Epithelial cell of alveolus of lung (primary cell): ENCODE data around the gene RBBP8NL. TPM values are rescaled to one million over a fixed set of nuclear protein-coding genes. Genes with fewer than 3 reads are reported as not detected.

ENCODE experiments used
- total RNA-seq: library from RNA; depleted of rRNA; stranded (reverse); fragments of >200 nt; gene quantifications from 2 replicates; pipeline ENCODE4 v1.2.1, GENCODE V29; 2015

Gene RBBP8NL, protein sequence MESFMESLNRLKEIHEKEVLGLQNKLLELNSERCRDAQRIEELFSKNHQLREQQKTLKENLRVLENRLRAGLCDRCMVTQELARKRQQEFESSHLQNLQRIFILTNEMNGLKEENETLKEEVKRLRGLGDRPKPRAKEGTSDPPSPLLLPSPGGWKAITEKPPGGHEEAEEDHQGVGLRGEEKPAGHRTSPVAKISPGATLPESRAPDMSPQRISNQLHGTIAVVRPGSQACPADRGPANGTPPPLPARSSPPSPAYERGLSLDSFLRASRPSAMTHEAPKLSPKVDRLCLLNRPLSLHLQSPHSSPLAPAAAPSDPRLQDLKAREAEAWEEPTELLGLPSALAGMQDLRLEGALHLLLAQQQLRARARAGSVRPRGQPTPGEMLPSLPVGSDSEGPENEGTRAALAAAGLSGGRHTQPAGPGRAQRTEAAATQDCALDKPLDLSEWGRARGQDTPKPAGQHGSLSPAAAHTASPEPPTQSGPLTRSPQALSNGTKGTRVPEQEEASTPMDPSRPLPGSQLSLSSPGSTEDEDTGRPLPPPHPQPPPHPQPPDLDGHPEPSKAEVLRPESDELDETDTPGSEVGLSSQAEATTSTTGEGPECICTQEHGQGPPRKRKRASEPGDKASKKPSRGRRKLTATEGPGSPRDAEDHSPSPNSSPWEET
- total RNA-seq = under 0.01 TPM in 1 of 2 replicates, not detected in the other

DNA sequence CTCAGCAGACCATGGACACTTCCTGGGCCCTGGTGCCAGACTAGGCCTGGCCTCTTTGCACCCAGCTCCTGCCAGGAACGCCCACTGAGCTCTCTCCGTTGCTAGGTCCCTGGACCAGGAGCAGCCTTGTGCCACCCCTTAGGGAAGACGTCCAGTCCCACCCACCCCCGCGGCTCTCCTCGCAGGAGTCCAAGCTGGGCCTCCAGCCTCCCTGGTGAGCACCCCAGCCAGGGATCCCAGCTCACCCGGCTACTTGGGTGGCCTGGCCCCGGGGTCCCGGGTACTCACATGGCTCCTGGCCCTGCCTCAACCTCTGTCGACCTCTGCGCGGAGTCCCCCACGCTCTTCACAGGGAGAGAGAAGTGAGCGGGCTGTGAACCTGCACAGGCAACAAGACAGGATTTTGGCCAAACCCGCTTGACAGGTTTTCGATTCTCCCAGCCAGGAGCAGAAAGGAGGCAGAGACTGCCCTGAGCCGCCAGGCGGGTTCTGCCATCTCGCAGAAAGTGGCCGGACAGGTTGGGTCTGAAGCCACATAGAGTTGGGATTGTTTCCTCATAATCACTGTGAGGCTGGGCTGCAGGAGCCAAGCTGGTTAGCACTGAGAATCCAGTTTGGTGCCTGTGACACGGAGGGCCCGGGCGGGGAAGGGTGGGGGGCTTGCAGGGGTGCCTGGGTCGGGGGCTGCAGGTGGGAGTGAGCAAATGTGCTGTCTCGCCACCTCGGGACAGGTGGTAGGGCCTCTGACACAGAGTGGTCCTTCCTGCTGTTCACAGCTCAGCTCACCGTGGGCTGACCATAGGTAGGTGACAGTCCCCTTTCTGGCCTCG lies at the start of gene RBBP8NL:
Gene RBBP8NL (minus strand): TSS at position 368 of the 830 bp plus-strand sequence. CDS start 7,892 bp downstream, outside the sequence.

DNA sequence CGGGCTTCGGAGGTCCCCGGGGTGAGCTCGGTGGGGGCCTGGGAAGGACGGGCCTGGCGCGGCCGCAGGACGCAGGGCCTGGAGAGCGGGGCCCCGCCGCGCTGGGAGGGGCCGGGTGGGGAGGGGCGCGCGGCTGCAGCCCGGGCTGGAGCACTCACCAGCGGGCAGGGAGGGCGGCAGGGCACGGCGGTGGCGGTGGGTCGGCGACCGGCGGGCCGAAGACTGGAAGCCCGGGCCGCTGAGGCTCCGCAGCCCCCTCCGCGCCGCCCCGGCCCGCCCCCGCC lies 48.4 kb upstream of the RBBP8NL start, which contains the start of gene GATA5:
Gene GATA5 (minus strand): TSS at position 224 of the 284 bp plus-strand sequence. CDS start 474 bp downstream, outside the sequence.

DNA sequence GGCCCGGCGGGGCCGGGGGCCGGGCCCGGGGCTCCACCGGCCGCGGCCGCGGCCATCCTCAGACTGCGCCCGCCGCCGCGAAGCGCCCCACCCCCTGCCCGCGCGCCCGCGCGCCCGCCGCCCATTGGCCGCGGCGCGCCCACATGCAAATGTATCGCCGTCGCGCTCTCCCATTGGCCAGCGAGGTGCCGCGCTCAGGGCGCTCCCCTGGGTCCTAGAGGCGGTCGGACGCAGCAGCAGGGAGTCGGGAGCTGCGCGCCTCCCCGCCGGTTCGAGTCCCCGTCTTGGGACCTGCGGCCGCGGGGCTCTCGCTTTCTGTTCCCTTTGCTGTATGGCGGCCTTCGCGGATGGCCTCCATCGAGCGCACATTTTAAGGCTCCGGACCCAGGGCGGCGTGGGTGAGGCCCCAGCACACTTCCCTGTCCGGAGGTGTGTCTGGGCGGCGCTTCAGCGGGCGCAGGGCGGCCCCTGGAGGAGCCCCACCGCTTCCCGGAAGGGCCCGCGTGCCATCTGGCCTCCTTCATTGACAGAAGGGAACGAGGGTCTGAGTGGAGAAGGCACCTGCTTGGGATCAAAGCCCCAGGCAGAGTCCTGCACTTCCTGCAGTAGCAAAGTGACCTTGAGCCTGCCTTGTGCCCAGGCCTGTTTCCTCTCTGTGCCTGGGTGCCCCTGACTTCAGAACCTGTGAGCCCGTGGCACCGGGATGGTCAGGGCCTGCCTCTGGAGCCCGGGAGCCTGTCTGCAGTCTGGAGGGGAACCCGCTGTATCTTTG lies 19.9 kb downstream of the RBBP8NL start, which contains the start of gene CABLES2:
Gene CABLES2 (minus strand): TSS at position 65 of the 772 bp plus-strand sequence. CDS start 9 bp downstream, at position 56.

DNA sequence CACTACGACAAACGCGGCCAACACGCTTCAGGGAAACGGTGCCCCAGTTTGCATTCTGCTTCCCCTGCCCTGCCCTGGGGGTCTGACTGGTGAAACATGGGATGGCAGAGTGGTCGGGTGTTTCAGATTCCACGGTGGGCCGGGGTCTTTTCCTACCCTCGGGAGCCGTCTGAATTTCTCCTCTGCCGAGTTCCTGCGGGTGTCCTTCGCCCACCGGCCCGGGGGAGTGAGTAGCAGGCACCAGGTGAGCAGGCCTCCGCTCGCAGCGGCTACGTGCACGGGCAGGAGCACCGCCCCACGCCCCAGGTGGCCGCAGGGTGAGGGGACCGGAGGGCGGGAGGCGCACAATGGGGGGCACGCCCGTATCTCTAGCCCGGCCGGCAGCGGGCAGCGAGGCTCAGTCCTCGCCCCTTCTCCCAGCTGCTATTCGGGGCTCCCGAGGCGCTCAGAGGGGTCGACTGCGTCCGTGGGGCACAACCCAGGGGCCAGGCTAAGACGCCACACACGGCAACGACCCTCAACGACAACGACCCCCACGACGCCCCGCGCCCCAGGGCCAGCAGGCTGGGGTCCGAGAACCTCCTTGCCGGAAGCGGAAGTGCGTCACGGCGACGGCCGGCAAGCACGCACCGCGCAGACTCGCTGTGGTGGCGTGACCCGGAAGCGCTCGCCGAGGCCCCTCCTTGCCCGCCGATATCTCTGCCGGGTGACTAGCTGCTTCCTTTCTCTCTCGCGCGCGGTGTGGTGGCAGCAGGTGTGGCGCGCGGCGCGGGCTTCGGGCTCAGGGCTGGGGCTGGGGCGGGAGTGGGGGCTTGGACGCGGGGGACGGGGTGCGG lies 40.7 kb downstream of the RBBP8NL start, which contains the start of gene RPS21:
Gene RPS21 (plus strand): TSS at position 721 of the 836 bp plus-strand sequence. CDS start 236 bp downstream, outside the sequence.

DNA sequence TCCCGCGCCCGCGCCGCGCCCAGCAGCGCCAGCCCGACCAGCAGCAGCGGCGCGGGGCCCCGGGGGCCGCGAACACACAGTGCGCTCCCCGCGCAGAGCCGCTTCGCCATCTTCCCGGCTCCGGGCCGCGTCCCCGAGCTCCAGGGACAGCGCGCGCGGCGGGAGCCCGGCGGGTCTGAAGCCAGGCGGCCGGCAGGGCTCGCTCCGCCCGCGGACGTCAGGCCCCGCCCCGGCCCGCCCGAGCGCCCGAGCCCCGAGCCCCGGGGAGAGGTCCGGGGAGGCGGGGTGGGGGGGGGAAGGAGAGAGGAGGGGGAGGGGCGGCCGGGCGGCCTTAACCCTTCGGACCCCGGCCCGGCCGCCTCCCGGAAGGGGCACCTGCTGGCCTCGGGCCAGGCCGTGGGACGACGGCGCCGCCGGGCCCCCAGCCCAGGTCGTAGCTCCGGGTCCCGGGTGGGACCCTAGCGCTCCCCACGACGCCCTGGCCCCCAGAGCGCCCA lies 60.2 kb downstream of the RBBP8NL start, which contains the start of gene LAMA5:
Gene LAMA5 (minus strand): TSS at position 177 of the 497 bp plus-strand sequence. CDS start 67 bp downstream, at position 110.

Other genes with a start within 250 kb of the RBBP8NL start
- gene MTG2, start 244.5 kb downstream of the RBBP8NL start, total RNA-seq = 16.2 and 40.8 TPM in 2 replicates
- gene HRH3, start 207.3 kb downstream of the RBBP8NL start, total RNA-seq = not detected in 2 replicates
- gene OSBPL2, start 189.0 kb downstream of the RBBP8NL start, total RNA-seq = 14.1 and 16.3 TPM in 2 replicates
- gene ADRM1, start 124.5 kb downstream of the RBBP8NL start, total RNA-seq = 119 and 169 TPM in 2 replicates
- 36.6 and 74.3 TPM in 2 replicates for gene LAMA5, start 60.2 kb downstream of the RBBP8NL start, total RNA-seq
- gene RPS21, start 40.4 kb downstream of the RBBP8NL start, total RNA-seq = 1,933 and 5,001 TPM in 2 replicates
- gene CABLES2, start 20.3 kb downstream of the RBBP8NL start, total RNA-seq = 3.0 and 3.7 TPM in 2 replicates
- 0.32 TPM in 1 of 2 replicates, not detected in the other for gene GATA5, start 48.5 kb upstream of the RBBP8NL start, total RNA-seq
- gene SLCO4A1, start 215.0 kb upstream of the RBBP8NL start, total RNA-seq = not detected in 2 replicates